ENCODE results near the gene MOV10L1. TPM values are rescaled to one million over a fixed set of nuclear protein-coding genes. Genes with fewer than 3 reads are reported as not detected.

The MOV10L1 gene
- total RNA-seq, 1 experiment from 2014 or later, result 0.26 TPM

DNA sequence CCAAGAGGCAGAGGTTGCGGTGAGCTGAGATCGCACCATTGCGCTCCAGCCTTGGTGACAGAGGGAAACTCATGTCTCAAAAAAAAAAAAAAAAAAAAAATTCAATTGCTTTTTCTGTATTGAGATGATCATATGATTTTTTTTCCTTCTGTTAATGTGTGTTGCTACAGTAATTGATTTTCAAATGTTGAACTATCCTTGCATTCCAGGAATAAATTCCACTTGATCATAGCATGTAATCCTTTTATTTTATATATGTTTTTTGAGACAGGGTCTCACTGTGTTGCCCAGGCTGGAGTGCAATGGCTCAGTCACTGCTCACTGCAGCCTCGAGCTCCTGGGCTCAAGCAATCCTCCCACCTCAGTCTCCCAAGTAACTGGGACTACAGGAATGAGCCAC is 33.3 kb downstream of the MOV10L1 start:
- POLR2A ChIA-PET (ENCODE audit: unreplicated experiment), result no interaction called here
- H3F3A ChIP-seq (ENCODE audit: low read length, unreplicated experiment), result no peaks in the 10 kb centered on the region
- BruUV-seq (replicated peaks), result no TSS peak
- H3K27ac ChIP-seq (ENCODE audit: low read length), result no peak overlapping the region
- H3K9ac ChIP-seq (ENCODE audit: low read length), result no peak overlapping the region
- H4K20me1 ChIP-seq (ENCODE audit: low read length), result no peaks in the 10 kb centered on the region
- H3K27me3 ChIP-seq (ENCODE audit: low read length), result no peaks in the 10 kb centered on the region; the same call in 1 of the 2 replicates
- TF ChIP-seq EZH2 (IDR thresholded peaks at IDR 0.05; ENCODE audit: low read length, unreplicated experiment), result no peak
- TF ChIP-seq EZH2phosphoT487 (IDR thresholded peaks at IDR 0.05; ENCODE audit: borderline replicate concordance, low read length), result no peak
- TF ChIP-seq, protein P1, sequence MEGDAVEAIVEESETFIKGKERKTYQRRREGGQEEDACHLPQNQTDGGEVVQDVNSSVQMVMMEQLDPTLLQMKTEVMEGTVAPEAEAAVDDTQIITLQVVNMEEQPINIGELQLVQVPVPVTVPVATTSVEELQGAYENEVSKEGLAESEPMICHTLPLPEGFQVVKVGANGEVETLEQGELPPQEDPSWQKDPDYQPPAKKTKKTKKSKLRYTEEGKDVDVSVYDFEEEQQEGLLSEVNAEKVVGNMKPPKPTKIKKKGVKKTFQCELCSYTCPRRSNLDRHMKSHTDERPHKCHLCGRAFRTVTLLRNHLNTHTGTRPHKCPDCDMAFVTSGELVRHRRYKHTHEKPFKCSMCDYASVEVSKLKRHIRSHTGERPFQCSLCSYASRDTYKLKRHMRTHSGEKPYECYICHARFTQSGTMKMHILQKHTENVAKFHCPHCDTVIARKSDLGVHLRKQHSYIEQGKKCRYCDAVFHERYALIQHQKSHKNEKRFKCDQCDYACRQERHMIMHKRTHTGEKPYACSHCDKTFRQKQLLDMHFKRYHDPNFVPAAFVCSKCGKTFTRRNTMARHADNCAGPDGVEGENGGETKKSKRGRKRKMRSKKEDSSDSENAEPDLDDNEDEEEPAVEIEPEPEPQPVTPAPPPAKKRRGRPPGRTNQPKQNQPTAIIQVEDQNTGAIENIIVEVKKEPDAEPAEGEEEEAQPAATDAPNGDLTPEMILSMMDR (conservative IDR thresholded peaks at IDR 0.05; ENCODE audit: low read depth, low read length), result no peak
- H3K9me2 ChIP-seq (replicated peaks; ENCODE audit: low read length), result no peaks in the 10 kb centered on the region
- DNase-seq (no peak), ATAC-seq (no peak)
- H2AFZ ChIP-seq (ENCODE audit: low read length), result no peak overlapping the region
- H3K9me3 ChIP-seq (ENCODE audit: low read length), result no peaks in the 10 kb centered on the region
- intact Hi-C loops (cut with micrococcal nuclease), result no loop called here
- no peaks in the 10 kb centered on the region for H3K79me2 ChIP-seq (ENCODE audit: low read length)
- H3K4me1 ChIP-seq (ENCODE audit: insufficient read depth, low read length), result no peaks in the 10 kb centered on the region
- CTCF ChIA-PET, result no interaction called here
- H3K4me2 ChIP-seq (ENCODE audit: low read length), result no peak overlapping the region
- no peak overlapping the region for H3K4me3 ChIP-seq (ENCODE audit: low read length)
- H3K36me3 ChIP-seq (ENCODE audit: low read depth, low read length), result no peaks in the 10 kb centered on the region

DNA sequence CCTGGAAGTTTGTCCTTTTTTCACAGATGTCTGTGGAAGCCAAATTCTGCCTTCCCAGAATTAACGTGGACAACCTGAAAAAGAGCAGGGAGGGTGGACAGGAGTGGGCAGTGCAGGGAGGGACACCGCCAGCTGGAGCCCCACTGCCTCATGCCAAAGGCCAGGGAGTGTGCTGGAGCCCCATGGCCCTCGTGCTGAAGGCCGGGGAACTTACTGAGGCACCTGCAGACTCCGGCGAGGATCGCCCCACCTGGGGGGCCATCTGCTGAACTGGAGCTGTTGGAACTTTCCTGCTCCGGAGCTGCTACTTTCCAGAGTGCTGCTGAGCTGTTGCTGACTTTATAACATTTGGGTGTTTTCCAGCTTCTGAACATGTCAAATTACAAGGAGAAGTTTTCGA is 35.2 kb downstream of the MOV10L1 start:
- no peak overlapping the region for H3K27ac ChIP-seq (ENCODE audit: low read length)
- no peaks in the 10 kb centered on the region for H3K4me1 ChIP-seq (ENCODE audit: insufficient read depth, low read length)
- intact Hi-C loops (cut with micrococcal nuclease), result no loop called here
- ChIA-PET CTCF (no interaction called here), POLR2A (ENCODE audit: unreplicated experiment) (no interaction called here)
- no peaks in the 10 kb centered on the region for H3K79me2 ChIP-seq (ENCODE audit: low read length)
- H3K9me3 ChIP-seq (ENCODE audit: low read length), result no peaks in the 10 kb centered on the region
- no peaks in the 10 kb centered on the region for H3K36me3 ChIP-seq (ENCODE audit: low read depth, low read length)
- no peaks in the 10 kb centered on the region for H3F3A ChIP-seq (ENCODE audit: low read length, unreplicated experiment)
- DNase-seq, result no peak
- no peak overlapping the region for H3K4me2 ChIP-seq (ENCODE audit: low read length)
- H3K4me3 ChIP-seq (ENCODE audit: low read length), result no peak overlapping the region
- no TSS peak for BruUV-seq (replicated peaks)
- TF ChIP-seq EZH2phosphoT487 (IDR thresholded peaks at IDR 0.05; ENCODE audit: borderline replicate concordance, low read length) (no peak), EZH2 (IDR thresholded peaks at IDR 0.05; ENCODE audit: low read length, unreplicated experiment) (no peak)
- TF ChIP-seq, protein P1 (conservative IDR thresholded peaks at IDR 0.05; ENCODE audit: low read depth, low read length), result no peak
- H3K9ac ChIP-seq (ENCODE audit: low read length), result no peak overlapping the region
- H4K20me1 ChIP-seq (ENCODE audit: low read length), result no peaks in the 10 kb centered on the region
- H3K9me2 ChIP-seq (replicated peaks; ENCODE audit: low read length), result no peaks in the 10 kb centered on the region
- no peaks in the 10 kb centered on the region; the same call in 1 of the 2 replicates for H3K27me3 ChIP-seq (ENCODE audit: low read length)
- no peak overlapping the region for H2AFZ ChIP-seq (ENCODE audit: low read length)
- ATAC-seq, result no peak

DNA sequence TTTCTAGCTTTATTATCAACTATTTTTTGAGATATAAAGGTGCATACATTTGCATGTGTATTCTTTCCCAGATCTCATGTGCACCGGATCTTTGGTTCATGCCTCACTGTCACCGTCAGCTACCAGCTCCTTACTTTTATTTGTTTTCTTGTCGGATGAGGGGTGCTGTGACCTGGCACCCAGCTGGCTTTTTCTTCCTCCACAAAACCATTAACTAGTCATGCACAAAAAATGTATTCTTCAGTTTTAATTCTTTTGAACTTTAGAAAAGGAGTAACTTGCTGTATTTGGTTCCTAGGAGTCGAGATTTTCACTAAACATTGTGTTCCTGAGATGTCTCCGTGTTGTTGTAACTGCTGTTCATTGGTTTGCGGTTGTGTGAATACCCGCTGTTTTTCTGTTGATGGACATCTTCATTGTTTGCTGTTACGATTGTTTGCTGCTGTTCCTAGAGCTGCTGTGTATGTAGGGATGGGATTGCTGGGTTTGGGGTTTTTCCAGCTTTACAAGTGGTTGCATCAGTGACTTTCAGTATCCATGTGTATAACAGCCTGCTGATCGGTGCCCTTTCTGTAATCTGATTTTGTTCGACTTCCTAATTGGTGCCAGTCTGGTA is 39.4 kb downstream of the MOV10L1 start:
- H3K9me2 ChIP-seq (replicated peaks; ENCODE audit: low read length), result no peaks in the 10 kb centered on the region
- H3K9ac ChIP-seq (ENCODE audit: low read length), result no peak overlapping the region
- no peaks in the 10 kb centered on the region for H3F3A ChIP-seq (ENCODE audit: low read length, unreplicated experiment)
- H3K27ac ChIP-seq (ENCODE audit: low read length), result no peak overlapping the region
- no peaks in the 10 kb centered on the region for H3K27me3 ChIP-seq (ENCODE audit: low read length)
- no peaks in the 10 kb centered on the region for H3K9me3 ChIP-seq (ENCODE audit: low read length)
- no TSS peak for BruUV-seq (replicated peaks)
- no peaks in the 10 kb centered on the region for H4K20me1 ChIP-seq (ENCODE audit: low read length)
- H3K4me1 ChIP-seq (ENCODE audit: insufficient read depth, low read length), result no peaks in the 10 kb centered on the region
- no peak overlapping the region for H3K4me3 ChIP-seq (ENCODE audit: low read length)
- TF ChIP-seq, protein P1 (conservative IDR thresholded peaks at IDR 0.05; ENCODE audit: low read depth, low read length), result no peak
- TF ChIP-seq EZH2phosphoT487 (IDR thresholded peaks at IDR 0.05; ENCODE audit: borderline replicate concordance, low read length), result no peak
- TF ChIP-seq EZH2 (IDR thresholded peaks at IDR 0.05; ENCODE audit: low read length, unreplicated experiment), result no peak
- H3K4me2 ChIP-seq (ENCODE audit: low read length), result no peak overlapping the region
- ChIA-PET POLR2A (ENCODE audit: unreplicated experiment) (no interaction called here), CTCF (no interaction called here)
- DNase-seq, result no peak
- intact Hi-C loops (cut with micrococcal nuclease), result no loop called here
- H2AFZ ChIP-seq (ENCODE audit: low read length), result no peak overlapping the region
- H3K36me3 ChIP-seq (ENCODE audit: low read depth, low read length), result no peaks in the 10 kb centered on the region
- peak; percentile 20; the same call in 1 of the 2 replicates for ATAC-seq
- H3K79me2 ChIP-seq (ENCODE audit: low read length), result no peaks in the 10 kb centered on the region
